Psoas muscle (tissue), 8 donors: ENCODE results near the gene MRGPRX2. TPM values are rescaled to one million over a fixed set of nuclear protein-coding genes. Genes with fewer than 3 reads are reported as not detected.

ENCODE experiments used
- ATAC-seq, 4 donors: fragments of 200-7000 bp; cut with Tn5 transposase; one replicate each; pipeline ENCODE4 v1.9.1; 2020; ENCODE audit warnings: moderate library complexity in 3 of 4, mild to moderate bottlenecking in 2 of 4
- DNase-seq, 2 donors: peaks; one replicate each; pipeline ENCODE4 v3.0.0-alpha.2; 2020
- H3K27ac ChIP-seq: fragments of 200-600 bp; one replicate; pipeline ENCODE4 v1.8.0; 2022
- H3K27me3 ChIP-seq, 3 donors: fragments of 200-600 bp in 1 of 3; one replicate each; pipeline versions ENCODE4 v1.6.1 to v1.8.0; 2013 to 2022; ENCODE audit warnings: low read length in 2 of 3, mild to moderate bottlenecking in 2 of 3, moderate library complexity in 1 of 3; ENCODE audit not compliant: insufficient read depth in 3 of 3
- H3K36me3 ChIP-seq, 2 donors: fragments of 200-600 bp in 1 of 2; one replicate each; pipeline versions ENCODE4 v1.6.1 to v1.8.0; 2013 to 2022; ENCODE audit warnings: low read depth in 1 of 2, mild to moderate bottlenecking in 1 of 2, moderate library complexity in 1 of 2; ENCODE audit not compliant: insufficient read depth in 1 of 2
- H3K4me1 ChIP-seq: fragments of 200-600 bp; one replicate; pipeline ENCODE4 v1.8.0; 2022
- H3K4me3 ChIP-seq: fragments of 200-600 bp; one replicate; pipeline ENCODE4 v1.8.0; 2022; ENCODE audit warnings: mild to moderate bottlenecking
- H3K9me3 ChIP-seq: fragments of 200-600 bp; one replicate; pipeline ENCODE4 v1.8.0; 2022
- CTCF ChIP-seq: fragments of 200-600 bp; IDR thresholded peaks from one replicate; pipeline ENCODE4 v1.8.0; 2022; ENCODE audit warnings: antibody characterized with exemption
- WGBS, 3 donors: extraction: QIAGEN DNeasy Blood & Tissue Kit; methylation state at CpG; one replicate each; pipeline versions ENCODE4 v1.1.6 to v1.1.7; 2013; 5-methylcytosine and 5-hydroxymethylcytosine counted together
- intact Hi-C, 2 donors: fragments of 100-400 bp; cut with DNase I; formaldehyde crosslinking; loops; one replicate each; pipeline versions ENCODE4 v1.11.0 to v1.14.2; 2022
- polyA plus RNA-seq, 3 donors: library from polyadenylated mRNA; stranded (reverse); fragments of 200-250 nt; gene quantifications; one replicate each; pipeline ENCODE4 v1.2.3, GENCODE V29; 2013
- total RNA-seq, 4 donors: library from RNA; stranded (reverse); fragmentation: NEBNext Ultra II Directional in 2 of 4; extraction: Animal tissue kit (Norgen Biotek cat#: 25700) in 2 of 4; gene quantifications; one replicate each; pipeline versions ENCODE4 v1.2.1 to v1.2.4, GENCODE V29; 2021 to 2023
- donor health status: healthy with polysubstance abuse.
- donor health status: DM: no; HTN: no; CAD: no; lungs with moderate emphysema.
- donor health status: Bipolar disorder and iron deficiency.
- donor health status: healthy.
- donor health status: DM: yes; HTN: yes; CAD: no.
- donor health status: DM: no; HTN: no; CAD: no.
- donor health status: DM: no; HTN: no; CAD: no.
- donor health status: DM: yes; HTN: yes; CAD: no.

The MRGPRX2 gene
- total and polyA plus RNA-seq, 7 donors, result 0.01 TPM; not detected in 6

- WGBS, 3 donors, result 86 to 88% (median 86%) methylated on average over 2 of the region's 2 CpGs
Measured at GRCh38 chr11:19026862-19027261, 33.7 kb downstream of the MRGPRX2 start.

GRCh38 chr11:19025481-19026406 lies 34.8 kb downstream of the MRGPRX2 start:
- no peak for TF ChIP-seq CTCF
- Histone ChIP-seq H3K27ac (no peak overlapping the region), H3K27me3 (peaks cover 0 to 4% (median 0%) of the 10 kb centered on the region in 3 donors), H3K4me1 (no peaks in the 10 kb centered on the region), H3K36me3 (no peaks in the 10 kb centered on the region), H3K4me3 (no peak overlapping the region), H3K9me3 (no peaks in the 10 kb centered on the region)
- intact Hi-C loops, result no loop called here
- ATAC-seq, result no peak
- 17 to 24% (median 18%) methylated on average over 5 of the region's 5 CpGs for WGBS, 3 donors
- no peak for DNase-seq

More at GRCh38 chr11:19026862-19027261, 33.7 kb downstream of the MRGPRX2 start:
- ATAC-seq (no peak), DNase-seq (no peak)
- Histone ChIP-seq H3K9me3 (no peaks in the 10 kb centered on the region), H3K27me3 (peaks cover 0 to 4% (median 0%) of the 10 kb centered on the region in 3 donors), H3K4me3 (no peak overlapping the region), H3K4me1 (no peaks in the 10 kb centered on the region), H3K27ac (no peak overlapping the region), H3K36me3 (no peaks in the 10 kb centered on the region)
- intact Hi-C loops, result no loop called here
- no peak for TF ChIP-seq CTCF

GRCh38 chr11:19020831-19021230 lies 39.7 kb downstream of the MRGPRX2 start:
- Histone ChIP-seq H3K27me3 (peaks cover 0 to 3% (median 3%) of the 10 kb centered on the region in 3 donors), H3K4me3 (no peak overlapping the region), H3K27ac (no peak overlapping the region), H3K9me3 (no peaks in the 10 kb centered on the region), H3K4me1 (no peaks in the 10 kb centered on the region), H3K36me3 (no peaks in the 10 kb centered on the region)
- intact Hi-C loops, result no loop called here
- DNase-seq (no peak), ATAC-seq (no peak)
- no peak for TF ChIP-seq CTCF

- ATAC-seq, result no peak
- H3K9me3 ChIP-seq, result no peaks in the 10 kb centered on the region
- H3K27me3 ChIP-seq, result peaks cover 0 to 3% (median 3%) of the 10 kb centered on the region in 3 donors
- no peak overlapping the region for H3K27ac ChIP-seq
- no peak for DNase-seq
- no peak for TF ChIP-seq CTCF
- intact Hi-C loops, result no loop called here
- H3K4me3 ChIP-seq, result no peak overlapping the region
- no peaks in the 10 kb centered on the region for H3K36me3 ChIP-seq
- H3K4me1 ChIP-seq, result no peaks in the 10 kb centered on the region
- 7 to 11% (median 10%) methylated on average over 3 of the region's 3 CpGs for WGBS, 3 donors
Measured at GRCh38 chr11:19018901-19019300, 41.6 kb downstream of the MRGPRX2 start.
